Measurements from ENCODE around the gene VAV3. TPM values are rescaled to one million over a fixed set of nuclear protein-coding genes. Genes with fewer than 3 reads are reported as not detected.
A peak's percentile ranks its signal among the peaks of the same experiment; 100 is the strongest.

Gene VAV3
- total and polyA plus RNA-seq, 3 donors from 2014 or later = 10.1 to 11.4 (median 11.3) TPM

DNA sequence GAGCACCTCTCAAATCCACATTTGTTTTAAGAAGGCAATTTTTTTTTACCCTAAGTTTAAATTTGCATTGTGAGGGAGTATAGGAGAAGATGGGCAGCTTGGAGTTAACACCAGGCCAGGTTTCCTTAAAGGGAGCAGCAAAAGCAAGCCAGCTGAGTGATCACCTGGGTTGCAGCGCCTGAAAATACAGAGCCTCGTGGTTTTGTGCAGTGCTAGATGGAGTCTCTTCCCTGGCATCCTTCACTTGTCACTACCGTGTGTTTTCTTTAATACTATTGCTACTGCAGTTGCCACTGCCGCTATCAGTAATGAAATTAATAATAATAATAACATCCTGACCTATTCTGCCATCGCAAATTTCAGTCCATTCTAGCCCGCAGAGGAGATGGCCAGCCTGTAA lies 35.2 kb upstream of the VAV3 start:
- no peaks in the 10 kb centered on the region for H3K36me3 ChIP-seq (ENCODE audit: low read depth, missing control alignments)
- no peaks in the 10 kb centered on the region for H3K27me3 ChIP-seq
- TF ChIP-seq POLR2A (IDR thresholded peaks at IDR 0.05) = no peak
- TF ChIP-seq, protein P1, sequence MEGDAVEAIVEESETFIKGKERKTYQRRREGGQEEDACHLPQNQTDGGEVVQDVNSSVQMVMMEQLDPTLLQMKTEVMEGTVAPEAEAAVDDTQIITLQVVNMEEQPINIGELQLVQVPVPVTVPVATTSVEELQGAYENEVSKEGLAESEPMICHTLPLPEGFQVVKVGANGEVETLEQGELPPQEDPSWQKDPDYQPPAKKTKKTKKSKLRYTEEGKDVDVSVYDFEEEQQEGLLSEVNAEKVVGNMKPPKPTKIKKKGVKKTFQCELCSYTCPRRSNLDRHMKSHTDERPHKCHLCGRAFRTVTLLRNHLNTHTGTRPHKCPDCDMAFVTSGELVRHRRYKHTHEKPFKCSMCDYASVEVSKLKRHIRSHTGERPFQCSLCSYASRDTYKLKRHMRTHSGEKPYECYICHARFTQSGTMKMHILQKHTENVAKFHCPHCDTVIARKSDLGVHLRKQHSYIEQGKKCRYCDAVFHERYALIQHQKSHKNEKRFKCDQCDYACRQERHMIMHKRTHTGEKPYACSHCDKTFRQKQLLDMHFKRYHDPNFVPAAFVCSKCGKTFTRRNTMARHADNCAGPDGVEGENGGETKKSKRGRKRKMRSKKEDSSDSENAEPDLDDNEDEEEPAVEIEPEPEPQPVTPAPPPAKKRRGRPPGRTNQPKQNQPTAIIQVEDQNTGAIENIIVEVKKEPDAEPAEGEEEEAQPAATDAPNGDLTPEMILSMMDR (IDR thresholded peaks at IDR 0.05) = no peak
- H3K4me3 ChIP-seq = no peak overlapping the region
- H3K4me1 ChIP-seq = no peaks in the 10 kb centered on the region
- no peaks in the 10 kb centered on the region for H3K9me3 ChIP-seq
- no peak overlapping the region for H3K27ac ChIP-seq
- WGBS, 2 donors = 72 to 76% methylated on average over 6 of the region's 6 CpGs
- intact Hi-C loops (cut with DNase I; ENCODE audit: low total_unique reads) = no loop called here
- DNase-seq = no peak

DNA sequence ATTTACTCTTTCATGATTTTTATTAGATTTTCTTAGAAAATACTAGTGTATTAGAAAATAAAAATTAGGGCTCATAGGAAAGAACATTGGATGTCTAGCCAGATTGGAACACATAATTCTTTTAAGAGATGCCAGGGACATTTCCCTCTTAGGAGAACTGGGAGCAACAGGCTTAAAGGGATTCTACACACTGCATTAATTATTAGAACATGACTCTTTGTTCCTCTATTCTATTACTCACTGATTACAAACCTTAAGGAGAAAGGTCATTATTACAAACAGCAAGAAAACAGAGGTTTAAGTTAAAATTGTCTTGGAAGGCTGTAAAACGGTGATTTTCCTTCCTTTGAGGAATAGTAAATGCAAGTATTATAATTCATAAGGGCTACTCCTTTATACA lies 32.9 kb upstream of the VAV3 start:
- WGBS, 2 donors = 58% methylated on average over 1 of the region's 1 CpG
- intact Hi-C loops (cut with DNase I; ENCODE audit: low total_unique reads) = no loop called here
- Histone ChIP-seq H3K4me1 (no peaks in the 10 kb centered on the region), H3K9me3 (no peaks in the 10 kb centered on the region), H3K4me3 (no peak overlapping the region), H3K27ac (no peak overlapping the region), H3K27me3 (no peaks in the 10 kb centered on the region), H3K36me3 (ENCODE audit: low read depth, missing control alignments) (no peaks in the 10 kb centered on the region)
- no peak for DNase-seq
- TF ChIP-seq, protein P1 (IDR thresholded peaks at IDR 0.05) = no peak
- TF ChIP-seq POLR2A (IDR thresholded peaks at IDR 0.05) = no peak

DNA sequence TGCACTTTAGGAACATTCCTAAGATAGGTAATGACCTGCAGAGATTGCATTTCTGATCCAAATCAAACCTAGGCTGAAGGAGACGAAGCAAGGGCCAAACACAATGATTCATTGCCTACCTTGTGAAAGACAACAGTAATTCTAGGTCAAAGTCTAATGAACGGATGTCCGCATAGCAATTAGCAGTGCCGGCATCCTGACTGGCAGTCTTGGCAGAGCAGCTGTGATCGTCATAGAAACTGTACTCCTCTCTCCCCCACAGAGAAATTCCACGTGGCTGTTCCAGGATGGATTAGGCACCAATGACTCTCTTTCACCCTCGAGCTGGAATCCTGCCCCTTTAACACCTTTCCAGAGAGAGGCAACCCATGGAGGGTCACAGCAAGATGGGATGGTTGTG lies 28.9 kb upstream of the VAV3 start:
- Histone ChIP-seq H3K4me1 (no peaks in the 10 kb centered on the region), H3K9me3 (no peaks in the 10 kb centered on the region), H3K27me3 (no peaks in the 10 kb centered on the region), H3K36me3 (ENCODE audit: low read depth, missing control alignments) (no peaks in the 10 kb centered on the region), H3K27ac (no peak overlapping the region), H3K4me3 (no peak overlapping the region)
- no peak for DNase-seq
- WGBS, 2 donors = 34 to 48% methylated on average over 7 of the region's 7 CpGs
- no peak for TF ChIP-seq POLR2A (IDR thresholded peaks at IDR 0.05)
- TF ChIP-seq, protein P1 (IDR thresholded peaks at IDR 0.05) = no peak
- intact Hi-C loops (cut with DNase I; ENCODE audit: low total_unique reads) = no loop called here

DNA sequence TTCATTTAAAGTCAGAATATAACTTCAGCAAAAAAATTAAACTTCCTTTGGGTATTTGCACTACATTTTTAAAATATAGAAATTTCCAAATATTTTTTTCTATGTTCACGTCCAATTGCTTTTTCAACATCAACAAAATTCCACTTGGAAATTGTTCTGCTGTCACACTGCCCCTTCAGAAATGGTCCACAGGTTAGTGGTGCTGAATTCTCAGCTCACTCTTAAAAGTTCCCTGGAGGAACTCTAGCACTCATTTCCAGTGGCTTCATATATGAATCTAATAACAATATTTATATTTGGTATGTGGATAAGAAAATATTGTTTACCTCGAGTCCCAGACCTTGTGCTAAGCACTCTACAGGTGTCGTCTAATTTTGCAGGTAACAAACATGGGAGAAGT lies 27.4 kb upstream of the VAV3 start:
- Histone ChIP-seq H3K27ac (no peak overlapping the region), H3K4me1 (no peaks in the 10 kb centered on the region), H3K4me3 (no peak overlapping the region), H3K9me3 (no peaks in the 10 kb centered on the region), H3K27me3 (no peaks in the 10 kb centered on the region), H3K36me3 (ENCODE audit: low read depth, missing control alignments) (no peaks in the 10 kb centered on the region)
- TF ChIP-seq, protein P1 (IDR thresholded peaks at IDR 0.05) = no peak
- TF ChIP-seq POLR2A (IDR thresholded peaks at IDR 0.05) = no peak
- 78 to 84% methylated on average over 3 of the region's 3 CpGs for WGBS, 2 donors
- DNase-seq = no peak
- intact Hi-C loops (cut with DNase I; ENCODE audit: low total_unique reads) = no loop called here

DNA sequence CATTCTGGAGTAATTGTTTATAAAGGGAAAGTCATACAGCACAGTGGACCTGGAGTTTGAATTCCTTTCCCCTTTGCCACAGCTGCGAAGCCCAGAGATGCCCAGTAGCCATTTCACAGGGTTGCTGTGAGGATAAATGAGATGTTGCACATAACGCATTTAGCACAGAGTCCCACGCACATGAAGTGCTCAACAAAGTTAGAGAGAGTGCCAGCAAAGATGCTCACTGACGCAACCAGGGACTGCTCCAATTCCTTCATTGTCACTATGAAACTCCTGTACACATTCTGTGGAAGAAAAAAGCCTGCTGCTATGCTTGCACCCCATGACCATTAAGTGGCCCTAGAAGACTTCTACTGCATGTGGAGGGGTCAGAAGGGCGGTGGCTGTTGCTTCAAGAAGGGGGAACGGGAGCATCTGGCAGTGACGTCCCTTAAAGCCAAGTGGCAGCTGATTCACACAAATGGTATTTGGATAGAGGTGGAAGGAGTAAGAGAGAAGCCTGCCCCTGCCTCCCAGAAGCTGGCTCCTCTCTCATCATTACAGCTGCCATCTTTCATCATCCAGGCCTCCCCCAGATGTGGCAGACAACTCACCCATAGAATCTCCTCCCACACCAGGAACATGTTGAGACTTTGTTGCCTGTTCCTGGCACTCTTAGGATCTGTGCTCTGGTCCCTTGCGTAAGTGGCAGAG lies 26.5 kb upstream of the VAV3 start:
- intact Hi-C loops (cut with DNase I; ENCODE audit: low total_unique reads) = no loop called here
- no peaks in the 10 kb centered on the region for H3K9me3 ChIP-seq
- H3K27ac ChIP-seq = no peak overlapping the region
- no peaks in the 10 kb centered on the region for H3K36me3 ChIP-seq (ENCODE audit: low read depth, missing control alignments)
- H3K4me1 ChIP-seq = no peaks in the 10 kb centered on the region
- 74 to 78% methylated on average over 8 of the region's 8 CpGs for WGBS, 2 donors
- no peak for TF ChIP-seq POLR2A (IDR thresholded peaks at IDR 0.05)
- TF ChIP-seq, protein P1 (IDR thresholded peaks at IDR 0.05) = no peak
- H3K4me3 ChIP-seq = no peak overlapping the region
- no peaks in the 10 kb centered on the region for H3K27me3 ChIP-seq
- peak; percentile 43 for DNase-seq
